ENCODE results near the gene PIK3R2.

PIK3R2 gene

GRCh38 chr19:18173054-18173571 lies 20.1 kb downstream of the PIK3R2 start:
- DNase-seq (ENCODE audit: low read depth): no peak

- no peak for DNase-seq (ENCODE audit: low read depth)
These were observed 20.8 kb downstream of the PIK3R2 start, which contains the start of gene IFI30 for GRCh38 chr19:18173572-18174288. Gene IFI30, plus strand, starts transcription at chr19:18173813. Its CDS starts 29 bp downstream, at chr19:18173842.

GRCh38 chr19:18174983-18175382 lies 22.0 kb downstream of the PIK3R2 start:
- DNase-seq (ENCODE audit: low read depth): no peak

- no peak for DNase-seq (ENCODE audit: low read depth)
These were observed 23.7 kb downstream of the PIK3R2 start for GRCh38 chr19:18176367-18177310.

GRCh38 chr19:18179957-18180356 lies 27.0 kb downstream of the PIK3R2 start:
- no peak for DNase-seq (ENCODE audit: low read depth)

GRCh38 chr19:18183529-18183928 lies 30.6 kb downstream of the PIK3R2 start:
- no peak for DNase-seq (ENCODE audit: low read depth)

GRCh38 chr19:18185538-18185937 lies 32.6 kb downstream of the PIK3R2 start:
- DNase-seq (ENCODE audit: low read depth): no peak

- no peak for DNase-seq (ENCODE audit: low read depth)
These were observed 37.3 kb downstream of the PIK3R2 start for GRCh38 chr19:18190278-18190677.

GRCh38 chr19:18191640-18192062 lies 38.7 kb downstream of the PIK3R2 start:
- DNase-seq (ENCODE audit: low read depth): no peak

GRCh38 chr19:18192673-18193387 lies 39.9 kb downstream of the PIK3R2 start, which contains the start of gene MPV17L2:
Gene MPV17L2, plus strand, starts transcription at chr19:18193218. Its CDS starts 64 bp downstream, at chr19:18193282.
- peak; percentile 100 for DNase-seq (ENCODE audit: low read depth)

- DNase-seq (ENCODE audit: low read depth): no peak
These were observed 40.6 kb downstream of the PIK3R2 start for GRCh38 chr19:18193388-18194180.

- no peak for DNase-seq (ENCODE audit: low read depth)
These were observed 41.2 kb downstream of the PIK3R2 start for GRCh38 chr19:18194181-18194530.

GRCh38 chr19:18194554-18195238 lies 41.7 kb downstream of the PIK3R2 start:
- no peak for DNase-seq (ENCODE audit: low read depth)

- DNase-seq (ENCODE audit: low read depth): no peak
These were observed 43.5 kb downstream of the PIK3R2 start for GRCh38 chr19:18196511-18196845.

GRCh38 chr19:18197306-18197705 lies 44.3 kb downstream of the PIK3R2 start:
- DNase-seq (ENCODE audit: low read depth): no peak

GRCh38 chr19:18197941-18198340 lies 45.0 kb downstream of the PIK3R2 start:
- DNase-seq (ENCODE audit: low read depth): no peak

GRCh38 chr19:18198374-18198773 lies 45.4 kb downstream of the PIK3R2 start:
- DNase-seq (ENCODE audit: low read depth): no peak

GRCh38 chr19:18202397-18202777 lies 49.4 kb downstream of the PIK3R2 start:
- no peak for DNase-seq (ENCODE audit: low read depth)

GRCh38 chr19:18202778-18203407 lies 49.9 kb downstream of the PIK3R2 start:
- DNase-seq (ENCODE audit: low read depth): no peak

GRCh38 chr19:18203408-18203862 lies 50.5 kb downstream of the PIK3R2 start:
- DNase-seq (ENCODE audit: low read depth): no peak

Measured in non-pigmented ciliary epithelial cell (primary cell).